ENCODE results near the gene FAM83G. TPM values are rescaled to one million over a fixed set of nuclear protein-coding genes. Genes with fewer than 3 reads are reported as not detected.
"Not testable (repeated sequence)": the region's sequence is repeated elsewhere in the genome, so short reads cannot be mapped to it uniquely, and the experiment has no call there.

Gene FAM83G
- total and polyA plus RNA-seq, 2 donors (not counting 3 experiments of a cell fraction or from before 2014, with no cell fraction given): 7.0 to 10.9 TPM

GRCh38 chr17:18956581-18956980, 48.0 kb downstream of the FAM83G start:
- Histone ChIP-seq H3K27ac (ENCODE audit: insufficient read depth, low read depth, low read length) (no peak overlapping the region), H3K9me1 (replicated peaks; ENCODE audit: control insufficient read depth, extremely low read depth, insufficient read depth, low read length) (no peaks in the 10 kb centered on the region), H3K27me3 (ENCODE audit: control insufficient read depth in 2 of 2, insufficient read depth in 2 of 2, low read length in 2 of 2) (no peaks in the 10 kb centered on the region), H4K20me1 (replicated peaks; ENCODE audit: control insufficient read depth, extremely low read depth, insufficient read depth, low read length) (no peaks in the 10 kb centered on the region), H3K36me3 (ENCODE audit: control insufficient read depth in 2 of 2, extremely low read depth in 1 of 2, insufficient read depth in 2 of 2, low read length in 2 of 2) (no peaks in the 10 kb centered on the region), H3K9ac (replicated peaks; ENCODE audit: extremely low read depth, insufficient read depth, low read length) (no peak overlapping the region), H3K9me3 (replicated peaks; ENCODE audit: control insufficient read depth, insufficient read depth, low read length) (no peaks in the 10 kb centered on the region), H3K4me1 (ENCODE audit: control insufficient read depth, extremely low read depth, insufficient read depth, low read length) (no peaks in the 10 kb centered on the region), H3K4me2 (ENCODE audit: insufficient read depth, low read length) (no peak overlapping the region), H3K79me2 (ENCODE audit: control insufficient read depth, insufficient read depth, low read length) (no peaks in the 10 kb centered on the region), H3K4me3 (replicated peaks in 1 of 3; ENCODE audit: insufficient read depth in 1 of 3, low read depth in 1 of 3, low read length in 3 of 3) (no peak overlapping the region), H2AFZ (ENCODE audit: low read depth, low read length) (no peak overlapping the region)
- POLR2A ChIA-PET: no interaction called here
- DNase-seq (ENCODE audit: low read depth, low spot score) (no peak), FAIRE-seq (no peak)
- intact Hi-C loops (cut with micrococcal nuclease): no loop called here
- TF ChIP-seq MYC (IDR thresholded peaks at IDR 0.05; ENCODE audit: low read depth, low read length) (no peak), GATA2 (IDR thresholded peaks at IDR 0.05; ENCODE audit: insufficient read depth, insufficient read length, low read depth, low read length) (no peak), CTCF (IDR thresholded peaks at IDR 0.05; ENCODE audit: extremely low read depth in 1 of 2, insufficient read depth in 1 of 2, low read depth in 1 of 2, low read length in 2 of 2) (no peak), EZH2 (IDR thresholded peaks at IDR 0.05; ENCODE audit: borderline replicate concordance, low read depth, low read length, severe bottlenecking) (no peak), FOS (IDR thresholded peaks at IDR 0.05; ENCODE audit: borderline replicate concordance, insufficient read depth, low read length) (no peak), POLR2AphosphoS5 (IDR thresholded peaks at IDR 0.05; ENCODE audit: insufficient read depth, low read depth, low read length) (no peak), JUN (IDR thresholded peaks at IDR 0.05; ENCODE audit: borderline replicate concordance, insufficient read depth, insufficient read length, low read depth) (no peak), POLR2A (IDR thresholded peaks at IDR 0.05; ENCODE audit: low read depth, low read length) (no peak)
- TF ChIP-seq, protein P1, sequence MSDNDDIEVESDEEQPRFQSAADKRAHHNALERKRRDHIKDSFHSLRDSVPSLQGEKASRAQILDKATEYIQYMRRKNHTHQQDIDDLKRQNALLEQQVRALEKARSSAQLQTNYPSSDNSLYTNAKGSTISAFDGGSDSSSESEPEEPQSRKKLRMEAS (IDR thresholded peaks at IDR 0.05; ENCODE audit: insufficient read depth, insufficient read length): no peak
- dilution Hi-C loops (cut with MboI; ENCODE audit: extremely low pct_ligation_motif_present, low sequenced_read_pairs): no loop called here
- BruUV-seq (replicated peaks): no TSS peak
- CTCF ChIA-PET: interaction anchor here (1.7 kb wide), 1 partner anchor 10 kb away, joined by 5 read pairs; no protein-coding TSS in a partner anchor

GRCh38 chr17:18956021-18956420, 48.5 kb downstream of the FAM83G start:
- H3K9me1 ChIP-seq (replicated peaks; ENCODE audit: control insufficient read depth, extremely low read depth, insufficient read depth, low read length); FAIRE-seq; H2AFZ ChIP-seq (ENCODE audit: low read depth, low read length); dilution Hi-C loops (cut with MboI; ENCODE audit: extremely low pct_ligation_motif_present, low sequenced_read_pairs); H3K9me3 ChIP-seq (replicated peaks; ENCODE audit: control insufficient read depth, insufficient read depth, low read length); H3K4me3 ChIP-seq (replicated peaks in 1 of 3; ENCODE audit: insufficient read depth in 1 of 3, low read depth in 1 of 3, low read length in 3 of 3); H3K27me3 ChIP-seq (ENCODE audit: control insufficient read depth in 2 of 2, insufficient read depth in 2 of 2, low read length in 2 of 2); H3K4me2 ChIP-seq (ENCODE audit: insufficient read depth, low read length); H3K36me3 ChIP-seq (ENCODE audit: control insufficient read depth in 2 of 2, extremely low read depth in 1 of 2, insufficient read depth in 2 of 2, low read length in 2 of 2); POLR2A ChIA-PET; H4K20me1 ChIP-seq (replicated peaks; ENCODE audit: control insufficient read depth, extremely low read depth, insufficient read depth, low read length); DNase-seq (ENCODE audit: low read depth, low spot score); H3K27ac ChIP-seq (ENCODE audit: insufficient read depth, low read depth, low read length); intact Hi-C loops (cut with micrococcal nuclease); BruUV-seq (replicated peaks); H3K79me2 ChIP-seq (ENCODE audit: control insufficient read depth, insufficient read depth, low read length); H3K4me1 ChIP-seq (ENCODE audit: control insufficient read depth, extremely low read depth, insufficient read depth, low read length); H3K9ac ChIP-seq (replicated peaks; ENCODE audit: extremely low read depth, insufficient read depth, low read length): not testable (repeated sequence)
- CTCF ChIA-PET: interaction anchor here (1.7 kb wide), 1 partner anchor 10 kb away, joined by 5 read pairs; no protein-coding TSS in a partner anchor

Data from endothelial cell of umbilical vein (primary cell).